NOMO-1 treated with dmso at 0.1 percent for 144 hours (cell line): Measurements from ENCODE around the gene ANKRD55.
"Not testable (repeated sequence)": the region's sequence is repeated elsewhere in the genome, so short reads cannot be mapped to it uniquely, and the experiment has no call there.

Source experiments
- DNase-seq: peaks from one replicate; lab custom pipeline; 2025; ENCODE audit not compliant: unreplicated experiment; lab: John Stamatoyannopoulos, UW

Gene ANKRD55

GRCh38 chr5:56170557-56170956 is 62.6 kb downstream of the ANKRD55 start:
- DNase-seq = no peak

- no peak for DNase-seq
These were observed 63.2 kb downstream of the ANKRD55 start for GRCh38 chr5:56169949-56170348.

GRCh38 chr5:56169281-56169680 is 63.8 kb downstream of the ANKRD55 start:
- DNase-seq = no peak

- DNase-seq = no peak
These were observed 65.1 kb downstream of the ANKRD55 start for GRCh38 chr5:56168066-56168478.

- no peak for DNase-seq
These were observed 65.6 kb downstream of the ANKRD55 start for GRCh38 chr5:56167519-56167918.

- DNase-seq = no peak
These were observed 66.3 kb downstream of the ANKRD55 start for GRCh38 chr5:56166671-56167385.

GRCh38 chr5:56164376-56164775 is 68.8 kb downstream of the ANKRD55 start:
- DNase-seq = no peak

- no peak for DNase-seq
These were observed 71.2 kb downstream of the ANKRD55 start for GRCh38 chr5:56161927-56162326.

GRCh38 chr5:56161439-56161823 is 71.7 kb downstream of the ANKRD55 start:
- no peak for DNase-seq

- no peak for DNase-seq
These were observed 72.2 kb downstream of the ANKRD55 start for GRCh38 chr5:56160723-56161438.

GRCh38 chr5:56159521-56159947 is 73.6 kb downstream of the ANKRD55 start:
- DNase-seq = peak; percentile 60

- no peak for DNase-seq
These were observed 74.7 kb downstream of the ANKRD55 start for GRCh38 chr5:56158331-56158960.

- DNase-seq = not testable (repeated sequence)
These were observed 75.9 kb downstream of the ANKRD55 start for GRCh38 chr5:56157191-56157621.

GRCh38 chr5:56156585-56157190 is 76.4 kb downstream of the ANKRD55 start:
- not testable (repeated sequence) for DNase-seq

- DNase-seq = peak; percentile 60
These were observed 77.0 kb downstream of the ANKRD55 start for GRCh38 chr5:56155992-56156584.

GRCh38 chr5:56154732-56155484 is 78.2 kb downstream of the ANKRD55 start:
- DNase-seq = peak; percentile 59

- DNase-seq = no peak
These were observed 80.7 kb downstream of the ANKRD55 start for GRCh38 chr5:56152437-56152836.

- not testable (repeated sequence) for DNase-seq
These were observed 82.4 kb downstream of the ANKRD55 start for GRCh38 chr5:56150756-56151155.

- no peak for DNase-seq
These were observed 84.6 kb downstream of the ANKRD55 start for GRCh38 chr5:56148453-56148971.

GRCh38 chr5:56147659-56148230 is 85.4 kb downstream of the ANKRD55 start:
- peak; percentile 56 for DNase-seq
